Measurements from ENCODE around the gene WBP11.
A peak's percentile ranks its signal among the peaks of the same experiment; 100 is the strongest.

Gene WBP11

GRCh38 chr12:14803011-14803829, at the start of gene WBP11, which contains the start of gene C12orf60:
Gene WBP11, minus strand, starts transcription at chr12:14803478. Its CDS starts 2,095 bp downstream, at chr12:14801383.
Gene C12orf60, plus strand, starts transcription at chr12:14803670. Its CDS starts 19,266 bp downstream, at chr12:14822936.
- DNase-seq = peak; percentile 99

GRCh38 chr12:14852880-14853279, 49.6 kb upstream of the WBP11 start:
- DNase-seq = no peak

- DNase-seq = no peak
Observed at GRCh38 chr12:14850929-14851663, 47.8 kb upstream of the WBP11 start.

- DNase-seq = peak; percentile 3
Observed at GRCh38 chr12:14849661-14850060, 46.4 kb upstream of the WBP11 start.

- DNase-seq = no peak
Observed at GRCh38 chr12:14846876-14847580, 43.8 kb upstream of the WBP11 start.

GRCh38 chr12:14846042-14846587, 42.8 kb upstream of the WBP11 start:
- no peak for DNase-seq

- DNase-seq = peak; percentile 63
Observed at GRCh38 chr12:14845350-14845750, 42.1 kb upstream of the WBP11 start.

GRCh38 chr12:14844401-14844800, 41.1 kb upstream of the WBP11 start:
- DNase-seq = no peak

GRCh38 chr12:14843425-14843887, 40.2 kb upstream of the WBP11 start, which contains the start of gene ART4:
Gene ART4, minus strand, starts transcription at chr12:14843526. Its CDS starts 413 bp downstream, at chr12:14843113.
- no peak for DNase-seq

GRCh38 chr12:14842315-14842714, 39.0 kb upstream of the WBP11 start:
- no peak for DNase-seq

GRCh38 chr12:14841761-14842160, 38.5 kb upstream of the WBP11 start:
- peak; percentile 71 for DNase-seq

GRCh38 chr12:14840616-14841015, 37.3 kb upstream of the WBP11 start:
- DNase-seq = no peak

- DNase-seq = no peak
Observed at GRCh38 chr12:14839262-14839661, 36.0 kb upstream of the WBP11 start.

- DNase-seq = peak; percentile 83
Observed at GRCh38 chr12:14836336-14837210, 33.3 kb upstream of the WBP11 start.

GRCh38 chr12:14834509-14834908, 31.2 kb upstream of the WBP11 start:
- DNase-seq = peak; percentile 31

GRCh38 chr12:14833952-14834351, 30.7 kb upstream of the WBP11 start:
- DNase-seq = peak; percentile 17

GRCh38 chr12:14833336-14833735, 30.1 kb upstream of the WBP11 start:
- no peak for DNase-seq

- DNase-seq = no peak
Observed at GRCh38 chr12:14828892-14829291, 25.6 kb upstream of the WBP11 start.

GRCh38 chr12:14827043-14827442, 23.8 kb upstream of the WBP11 start:
- DNase-seq = no peak

GRCh38 chr12:14826491-14826890, 23.2 kb upstream of the WBP11 start:
- DNase-seq = no peak

- DNase-seq = no peak
Observed at GRCh38 chr12:14825256-14825655, 22.0 kb upstream of the WBP11 start.

Measured in fibroblast of skin of right quadriceps (primary cell).